22Rv1 (cell line): ENCODE measurements around the gene MOCS3.

ENCODE experiments used
- ZFX ChIP-seq: fragments of 450-650 bp; IDR thresholded peaks from 2 replicates; pipeline ENCODE4 v1.6.1; 2017; ENCODE audit warnings: antibody characterized with exemption, borderline replicate concordance
- TF ChIP-seq, protein P1 (sequence below): fragments of 450-650 bp; IDR thresholded peaks from 2 replicates; pipeline ENCODE4 v1.5.1; 2017; ENCODE audit warnings: mild to moderate bottlenecking

- TF ChIP-seq, protein P1, sequence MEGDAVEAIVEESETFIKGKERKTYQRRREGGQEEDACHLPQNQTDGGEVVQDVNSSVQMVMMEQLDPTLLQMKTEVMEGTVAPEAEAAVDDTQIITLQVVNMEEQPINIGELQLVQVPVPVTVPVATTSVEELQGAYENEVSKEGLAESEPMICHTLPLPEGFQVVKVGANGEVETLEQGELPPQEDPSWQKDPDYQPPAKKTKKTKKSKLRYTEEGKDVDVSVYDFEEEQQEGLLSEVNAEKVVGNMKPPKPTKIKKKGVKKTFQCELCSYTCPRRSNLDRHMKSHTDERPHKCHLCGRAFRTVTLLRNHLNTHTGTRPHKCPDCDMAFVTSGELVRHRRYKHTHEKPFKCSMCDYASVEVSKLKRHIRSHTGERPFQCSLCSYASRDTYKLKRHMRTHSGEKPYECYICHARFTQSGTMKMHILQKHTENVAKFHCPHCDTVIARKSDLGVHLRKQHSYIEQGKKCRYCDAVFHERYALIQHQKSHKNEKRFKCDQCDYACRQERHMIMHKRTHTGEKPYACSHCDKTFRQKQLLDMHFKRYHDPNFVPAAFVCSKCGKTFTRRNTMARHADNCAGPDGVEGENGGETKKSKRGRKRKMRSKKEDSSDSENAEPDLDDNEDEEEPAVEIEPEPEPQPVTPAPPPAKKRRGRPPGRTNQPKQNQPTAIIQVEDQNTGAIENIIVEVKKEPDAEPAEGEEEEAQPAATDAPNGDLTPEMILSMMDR = no peak
- TF ChIP-seq ZFX = no peak
Measured at GRCh38 chr20:50911716-50912115, 46.9 kb upstream of the MOCS3 start.
